Right lobe of liver (tissue), 4 donors: ENCODE data around the gene RAPGEF2.

Source experiments
- CTCF ChIP-seq, 4 donors: fragments of 200-600 bp in 3 of 4; fragments of 450-650 bp in 1 of 4; IDR thresholded peaks; one replicate each; pipeline versions ENCODE4 v1.5.1 to v1.8.0; 2016 to 2022; ENCODE audit warnings: antibody characterized with exemption in 4 of 4, mild to moderate bottlenecking in 2 of 4
- POLR2A ChIP-seq: fragments of 450-650 bp; IDR thresholded peaks from one replicate; pipeline ENCODE4 v1.6.1; 2017; ENCODE audit warnings: antibody characterized with exemption, mild to moderate bottlenecking
- donor health status: DM: no; HTN: no; CAD: no.
- donor health status: DM: no; HTN: no; CAD: no.
- donor health status: DM: no; HTN: yes; CAD: no.

- TF ChIP-seq POLR2A (no peak), CTCF (IDR thresholded peaks at IDR 0.05) (no peak)
Measured at GRCh38 chr4:159242427-159242826, 139.5 kb downstream of the RAPGEF2 start.
